ENCODE data around the gene FBRS.

FBRS gene

GRCh38 chr16:30657866-30658730 lies at the start of gene FBRS:
Gene FBRS, plus strand, starts transcription at chr16:30658431. Its CDS starts 1,088 bp downstream, at chr16:30659519.
- peak within 1 kb of the TSS; percentile 99 for H3K27ac Mint-ChIP-seq
- DNase-seq (peak; percentile 100), ATAC-seq (replicated peaks) (peak; percentile 76 to 77)
- peak within 1 kb of the TSS; percentile 85 to 91 for H3K4me3 Mint-ChIP-seq
- no peaks in the 10 kb centered on the region for H3K9me3 Mint-ChIP-seq
- peaks cover 29 to 54% of the 10 kb centered on the region in 2 donors for H3K36me3 Mint-ChIP-seq
- H3K27me3 Mint-ChIP-seq: no peaks in the 10 kb centered on the region
- peaks cover 26 to 46% of the 10 kb centered on the region in 2 donors for H3K4me1 Mint-ChIP-seq

- ATAC-seq (replicated peaks): peak; percentile 62 to 64
- H3K4me3 Mint-ChIP-seq: peak overlapping the region; percentile 88 to 92
- DNase-seq: peak; percentile 46
- no peaks in the 10 kb centered on the region for H3K9me3 Mint-ChIP-seq
- H3K4me1 Mint-ChIP-seq: peaks cover 13 to 36% of the 10 kb centered on the region in 2 donors
- peak overlapping the region; percentile 94 for H3K27ac Mint-ChIP-seq
- no peaks in the 10 kb centered on the region for H3K27me3 Mint-ChIP-seq
- peaks cover 19 to 25% of the 10 kb centered on the region in 2 donors for H3K36me3 Mint-ChIP-seq
Measured at GRCh38 chr16:30609002-30609925, 49.0 kb upstream of the FBRS start.

GRCh38 chr16:30609926-30610839 lies 48.0 kb upstream of the FBRS start, which contains the start of gene ZNF689:
Gene ZNF689, minus strand, starts transcription at chr16:30610389. Its CDS starts 348 bp downstream, at chr16:30610041.
- ATAC-seq (replicated peaks): peak; percentile 92 to 93
- Mint-ChIP-seq H3K4me3 (peak within 1 kb of the TSS; percentile 88 to 92), H3K4me1 (peaks cover 13 to 31% of the 10 kb centered on the region in 2 donors), H3K9me3 (no peaks in the 10 kb centered on the region), H3K27ac (peak within 1 kb of the TSS; percentile 94), H3K27me3 (no peaks in the 10 kb centered on the region), H3K36me3 (peaks cover 11 to 16% of the 10 kb centered on the region in 2 donors)
- peak; percentile 95 for DNase-seq

GRCh38 chr16:30615358-30616091 lies 42.7 kb upstream of the FBRS start:
- H3K36me3 Mint-ChIP-seq: no peaks in the 10 kb centered on the region
- H3K4me3 Mint-ChIP-seq: no peak overlapping the region
- H3K4me1 Mint-ChIP-seq: peaks cover 6 to 14% of the 10 kb centered on the region in 2 donors
- H3K27me3 Mint-ChIP-seq: no peaks in the 10 kb centered on the region
- peak; percentile 74 to 80 for ATAC-seq (replicated peaks)
- DNase-seq: peak; percentile 51
- H3K9me3 Mint-ChIP-seq: no peaks in the 10 kb centered on the region
- no peak overlapping the region for H3K27ac Mint-ChIP-seq

GRCh38 chr16:30619202-30619601 lies 39.0 kb upstream of the FBRS start:
- ATAC-seq (replicated peaks) (no peak), DNase-seq (no peak)
- H3K27me3 Mint-ChIP-seq: no peaks in the 10 kb centered on the region
- H3K36me3 Mint-ChIP-seq: no peaks in the 10 kb centered on the region
- H3K9me3 Mint-ChIP-seq: no peaks in the 10 kb centered on the region
- H3K27ac Mint-ChIP-seq: no peak overlapping the region
- H3K4me1 Mint-ChIP-seq: peaks cover 0 to under 1% of the 10 kb centered on the region in 2 donors
- no peak overlapping the region for H3K4me3 Mint-ChIP-seq

- Mint-ChIP-seq H3K27ac (no peak overlapping the region), H3K36me3 (no peaks in the 10 kb centered on the region), H3K4me3 (no peak overlapping the region), H3K9me3 (no peaks in the 10 kb centered on the region), H3K27me3 (no peaks in the 10 kb centered on the region), H3K4me1 (no peaks in the 10 kb centered on the region)
- DNase-seq (no peak), ATAC-seq (replicated peaks) (no peak)
Measured at GRCh38 chr16:30619638-30620037, 38.6 kb upstream of the FBRS start.

- Mint-ChIP-seq H3K36me3 (no peaks in the 10 kb centered on the region), H3K9me3 (no peaks in the 10 kb centered on the region), H3K27ac (no peak overlapping the region), H3K4me1 (no peaks in the 10 kb centered on the region), H3K27me3 (no peaks in the 10 kb centered on the region), H3K4me3 (no peak overlapping the region)
- ATAC-seq (replicated peaks) (no peak), DNase-seq (no peak)
Measured at GRCh38 chr16:30620169-30620568, 38.1 kb upstream of the FBRS start.

GRCh38 chr16:30621765-30622164 lies 36.5 kb upstream of the FBRS start:
- Mint-ChIP-seq H3K4me3 (no peak overlapping the region), H3K27me3 (no peaks in the 10 kb centered on the region), H3K36me3 (no peaks in the 10 kb centered on the region), H3K4me1 (no peaks in the 10 kb centered on the region), H3K27ac (no peak overlapping the region), H3K9me3 (no peaks in the 10 kb centered on the region)
- DNase-seq (no peak), ATAC-seq (replicated peaks) (no peak)

GRCh38 chr16:30622455-30623032 lies 35.7 kb upstream of the FBRS start:
- no peak overlapping the region for H3K27ac Mint-ChIP-seq
- no peaks in the 10 kb centered on the region for H3K27me3 Mint-ChIP-seq
- H3K9me3 Mint-ChIP-seq: no peaks in the 10 kb centered on the region
- DNase-seq: no peak
- H3K36me3 Mint-ChIP-seq: no peaks in the 10 kb centered on the region
- ATAC-seq (replicated peaks): no peak
- H3K4me1 Mint-ChIP-seq: no peaks in the 10 kb centered on the region
- H3K4me3 Mint-ChIP-seq: no peak overlapping the region

GRCh38 chr16:30623536-30624283 lies 34.5 kb upstream of the FBRS start:
- no peaks in the 10 kb centered on the region for H3K9me3 Mint-ChIP-seq
- H3K4me3 Mint-ChIP-seq: no peak overlapping the region
- ATAC-seq (replicated peaks) (no peak), DNase-seq (no peak)
- peaks cover 2 to 3% of the 10 kb centered on the region in 2 donors for H3K4me1 Mint-ChIP-seq
- no peaks in the 10 kb centered on the region for H3K27me3 Mint-ChIP-seq
- H3K36me3 Mint-ChIP-seq: no peaks in the 10 kb centered on the region
- peak overlapping the region; percentile 37 for H3K27ac Mint-ChIP-seq

GRCh38 chr16:30626236-30626635 lies 32.0 kb upstream of the FBRS start:
- H3K4me3 Mint-ChIP-seq: no peak overlapping the region
- peaks cover 7 to 13% of the 10 kb centered on the region in 2 donors for H3K4me1 Mint-ChIP-seq
- H3K36me3 Mint-ChIP-seq: no peaks in the 10 kb centered on the region
- no peaks in the 10 kb centered on the region for H3K27me3 Mint-ChIP-seq
- DNase-seq (no peak), ATAC-seq (replicated peaks) (no peak)
- H3K9me3 Mint-ChIP-seq: no peaks in the 10 kb centered on the region
- H3K27ac Mint-ChIP-seq: no peak overlapping the region

Data from stimulated activated naive B cell treated with anti-CD40 and anti-IgM and Interleukin-4, amounts not matched to agents 10 μg/mL and 1 μg/mL and 100 μg/mL, for 72 hours (primary cell).